K562 (cell line): ENCODE measurements around the gene ZNF516. TPM values are rescaled to one million over a fixed set of nuclear protein-coding genes. Genes with fewer than 3 reads are reported as not detected.

Source experiments
- ATAC-seq: fragments of 200-7000 bp; cut with Tn5 transposase; 3 replicates; pipeline ENCODE4 v1.9.1; 2020; ENCODE audit warnings: moderate library complexity
- BruUV-seq: library from RNA; stranded (reverse); fragments of 400-500 nt; replicated peaks from 2 replicates; lab custom pipeline; 2021; lab: Mats Ljungman, UMichigan
- CTCF ChIA-PET: fragments of 300-600 bp; formaldehyde crosslinking; extraction: SDS; loops from one replicate; lab custom pipeline; 2021; ENCODE audit warnings: low intra/inter-chr PET ratio; lab: Yijun Ruan, JAX
- POLR2A ChIA-PET: fragments of 300-600, 350-650 bp; sonication (Branson Sonifier 250); formaldehyde crosslinking; extraction: SDS; loops from one replicate; lab custom pipeline; 2021; ENCODE audit warnings: antibody characterized with exemption, inconsistent platforms; lab: Yijun Ruan, JAX
- DNase-seq, 4 experiments: peaks; one replicate each; pipeline versions ENCODE4 v3.0.0 to v3.0.0-alpha.2; 2011 to 2018; ENCODE audit warnings: low spot score in 3 of 4, mixed read lengths in 3 of 4; ENCODE audit errors: extremely low read depth in 1 of 4
- FAIRE-seq: peaks from 2 replicates; lab custom pipeline; 2011; peaks lifted over from hg19 to GRCh38; lab: Jason Lieb, UNC
- H2AFZ ChIP-seq: 2 replicates; pipeline ENCODE4 v1.6.0; 2011; ENCODE audit warnings: low read depth, low read length, control low read depth, inconsistent platforms
- H3K27ac ChIP-seq: fragments of 200-600 bp; 3 replicates; pipeline ENCODE4 v1.8.0; 2011; ENCODE audit warnings: low read depth, mild to moderate bottlenecking, control low read depth, inconsistent platforms, low read length, moderate library complexity, mixed read lengths; ENCODE audit errors: extremely low read depth
- H3K27me3 ChIP-seq, 2 experiments: fragments of 300-600 bp in 1 of 2; 2 replicates in 1 of 2; 3 replicates in 1 of 2; pipeline versions ENCODE4 v1.6.0 to v1.8.0; 2011; ENCODE audit warnings: inconsistent platforms in 2 of 2, low read length in 2 of 2, mild to moderate bottlenecking in 1 of 2, mixed read lengths in 1 of 2, moderate library complexity in 1 of 2; ENCODE audit not compliant: control insufficient read depth in 2 of 2, insufficient read depth in 2 of 2
- H3K36me3 ChIP-seq: fragments of 300-600 bp; 3 replicates; pipeline ENCODE4 v1.8.0; 2011; ENCODE audit warnings: mild to moderate bottlenecking, low read length, inconsistent platforms; ENCODE audit not compliant: control insufficient read depth, insufficient read depth
- H3K4me1 ChIP-seq, 2 experiments: fragments of 200-600 bp in 1 of 2; replicated peaks in 1 of 2; 2 replicates in 1 of 2; 3 replicates in 1 of 2; pipeline versions ENCODE4 v1.5.1 to v1.8.0; 2011; ENCODE audit warnings: inconsistent platforms in 2 of 2, low read length in 2 of 2, mild to moderate bottlenecking in 1 of 2, mixed read lengths in 1 of 2, moderate library complexity in 1 of 2; ENCODE audit not compliant: control insufficient read depth in 2 of 2, insufficient read depth in 2 of 2
- H3K4me2 ChIP-seq: 2 replicates; pipeline ENCODE4 v1.6.1; 2011; ENCODE audit warnings: low read length, control low read depth, inconsistent platforms, mixed read lengths; ENCODE audit not compliant: insufficient read depth
- H3K4me3 ChIP-seq: fragments of 200-600 bp; sonication (generic), shearing (Covaris generic); 2 replicates; pipeline ENCODE4 v1.5.1; 2016; ENCODE audit warnings: control low read depth, inconsistent platforms
- H3K79me2 ChIP-seq: fragments of 200-600 bp; 3 replicates; pipeline ENCODE4 v1.8.0; 2011; ENCODE audit warnings: low read length, inconsistent platforms; ENCODE audit not compliant: control insufficient read depth, insufficient read depth
- H3K9ac ChIP-seq, 2 experiments: 2 replicates each; pipeline versions ENCODE4 v1.6.0 to v1.6.1; 2011; ENCODE audit warnings: low read depth in 2 of 2, low read length in 2 of 2, control low read depth in 1 of 2, inconsistent platforms in 1 of 2, mild to moderate bottlenecking in 1 of 2, mixed read lengths in 1 of 2; ENCODE audit not compliant: insufficient read depth in 1 of 2
- H3K9me1 ChIP-seq: one replicate; pipeline ENCODE4 v1.6.0; 2011; ENCODE audit warnings: inconsistent platforms, mild to moderate bottlenecking, low read length, moderate library complexity; ENCODE audit not compliant: control insufficient read depth, insufficient read depth
- H3K9me3 ChIP-seq: replicated peaks from 2 replicates; pipeline ENCODE4 v1.5.1; 2011; ENCODE audit warnings: low read depth, low read length, inconsistent platforms; ENCODE audit not compliant: control insufficient read depth, insufficient read depth
- H4K20me1 ChIP-seq: replicated peaks from 2 replicates; pipeline ENCODE4 v1.6.1; 2011; ENCODE audit warnings: low read length, inconsistent platforms, mixed read lengths; ENCODE audit not compliant: control insufficient read depth, insufficient read depth
- ARID2 ChIP-seq: fragments of 450-650 bp; IDR thresholded peaks from 2 replicates; pipeline ENCODE4 v1.6.1; 2017; ENCODE audit warnings: antibody characterized with exemption, mild to moderate bottlenecking
- ATF7 ChIP-seq: fragments of 450-650 bp; IDR thresholded peaks from 2 replicates; pipeline ENCODE4 v1.7.1; 2014; ENCODE audit warnings: mild to moderate bottlenecking, moderate library complexity
- CBFA2T2 ChIP-seq: fragments of 450-650 bp; conservative IDR thresholded peaks from 2 replicates; pipeline ENCODE4 v1.6.1; 2017; ENCODE audit warnings: mild to moderate bottlenecking
- MIER1 ChIP-seq: fragments of 450-650 bp; IDR thresholded peaks from 2 replicates; pipeline ENCODE4 v1.6.1; 2016; ENCODE audit warnings: antibody characterized with exemption, mild to moderate bottlenecking, low read depth
- NR3C1 ChIP-seq: sonication (generic); formaldehyde crosslinking; IDR thresholded peaks from 2 replicates; pipeline ENCODE4 v1.8.1; 2022; ENCODE audit warnings: missing genetic modification reagents
- RBM34 ChIP-seq: fragments of 200-400 bp; formaldehyde crosslinking; IDR thresholded peaks from 2 replicates; pipeline ENCODE4 v1.6.1; 2018; ENCODE audit warnings: low read length, borderline replicate concordance; ENCODE audit not compliant: insufficient read depth
- TBP ChIP-seq: optimal IDR thresholded peaks from 2 replicates; pipeline ENCODE3; 2011; ENCODE audit warnings: low read depth, low read length, improper control_type of control experiment
- ZBTB8A ChIP-seq: fragments of 450-650 bp; IDR thresholded peaks from 2 replicates; pipeline ENCODE4 v1.6.1; 2018; ENCODE audit warnings: mild to moderate bottlenecking, moderate library complexity; ENCODE audit not compliant: partially characterized antibody
- ZNF174 ChIP-seq: fragments of 250-450 bp; sonication (Bioruptor Pico); IDR thresholded peaks from 2 replicates; pipeline ENCODE4 v1.4.0; 2020; ENCODE audit warnings: mild to moderate bottlenecking
- WGBS: fragments of 100-300 bp; shearing (Covaris generic); methylation state at CpG from one replicate; pipeline ENCODE4 v1.1.6; 2016; ENCODE audit warnings: low coverage, mixed read lengths; ENCODE audit not compliant: insufficient coverage; ENCODE audit errors: missing lambda C conversion rate; 5-methylcytosine and 5-hydroxymethylcytosine counted together
- in situ Hi-C: fragments of 300-500 bp; cut with MboI; formaldehyde crosslinking; loops from 4 replicates; pipeline ENCODE4 v1.15.0; 2018; ENCODE audit warnings: inconsistent platforms, mixed read lengths
- intact Hi-C: fragments of 100-400 bp; cut with micrococcal nuclease; formaldehyde crosslinking; loops from 2 replicates; pipeline ENCODE4 v1.14.2; 2022
- polyA plus RNA-seq, 8 experiments: library from polyadenylated mRNA; depleted of rRNA in 4 of 8; stranded (reverse) in 5 of 8; unstranded in 3 of 8; fragments of >200 nt; fragmentation: Nextera tagmentation in 2 of 8; fragmentation: Illumina TruSeq in 1 of 8; extraction: Ambion mirVana in 2 of 8; extraction: Trizol in 1 of 8; gene quantifications; 2 replicates each; pipeline versions ENCODE4 v1.2.1 to v1.2.3, GENCODE V29; 2011 to 2014; ENCODE audit warnings: inconsistent platforms in 1 of 8, missing spikeins in 1 of 8
- total RNA-seq, 7 experiments: library from RNA; depleted of rRNA in 6 of 7; stranded (reverse); fragments of >200 nt in 6 of 7; fragmentation: Illumina TruSeq in 2 of 7; extraction: Trizol in 2 of 7; gene quantifications; 2 replicates each; pipeline versions ENCODE4 v1.2.1 to v1.2.3, GENCODE V29; 2011 to 2021; ENCODE audit warnings: low replicate concordance in 1 of 7
- TF ChIP-seq, protein P1 (sequence below): fragments of 200-400 bp; formaldehyde crosslinking; IDR thresholded peaks from 2 replicates; pipeline ENCODE4 v1.6.1; 2017; ENCODE audit warnings: mild to moderate bottlenecking, low read depth, low read length, moderate library complexity

ZNF516 gene
- total and polyA plus RNA-seq, 9 of the 15 experiments (the other 6 are each of a cell fraction or from before 2014, with no cell fraction given) = 0.04 to 0.20 (median 0.08) TPM; not detected in 3

- DNase-seq (no peak), ATAC-seq (no peak), FAIRE-seq (no peak)
- Histone ChIP-seq H3K4me1 (no peaks in the 10 kb centered on the region; a peak in 1 of 5 replicates), H2AFZ (no peak overlapping the region), H3K9ac (no peak overlapping the region), H3K9me1 (no peaks in the 10 kb centered on the region), H3K4me3 (no peak overlapping the region), H3K9me3 (no peaks in the 10 kb centered on the region), H4K20me1 (no peaks in the 10 kb centered on the region), H3K4me2 (no peak overlapping the region), H3K27ac (no peak overlapping the region), H3K79me2 (no peaks in the 10 kb centered on the region), H3K27me3 (peaks cover 2 to 26% of the 10 kb centered on the region in 2 experiments; a peak in 3 of 5 replicates), H3K36me3 (no peaks in the 10 kb centered on the region)
- 2% methylated on average over 5 of the region's 5 CpGs for WGBS
- TF ChIP-seq MIER1 (no peak), ARID2 (no peak), TBP (no peak), RBM34 (no peak), CBFA2T2 (no peak), ZNF174 (CRISPR knock-in tag) (no peak), NR3C1 (no peak), ATF7 (no peak), ZBTB8A (no peak)
- TF ChIP-seq, protein P1, sequence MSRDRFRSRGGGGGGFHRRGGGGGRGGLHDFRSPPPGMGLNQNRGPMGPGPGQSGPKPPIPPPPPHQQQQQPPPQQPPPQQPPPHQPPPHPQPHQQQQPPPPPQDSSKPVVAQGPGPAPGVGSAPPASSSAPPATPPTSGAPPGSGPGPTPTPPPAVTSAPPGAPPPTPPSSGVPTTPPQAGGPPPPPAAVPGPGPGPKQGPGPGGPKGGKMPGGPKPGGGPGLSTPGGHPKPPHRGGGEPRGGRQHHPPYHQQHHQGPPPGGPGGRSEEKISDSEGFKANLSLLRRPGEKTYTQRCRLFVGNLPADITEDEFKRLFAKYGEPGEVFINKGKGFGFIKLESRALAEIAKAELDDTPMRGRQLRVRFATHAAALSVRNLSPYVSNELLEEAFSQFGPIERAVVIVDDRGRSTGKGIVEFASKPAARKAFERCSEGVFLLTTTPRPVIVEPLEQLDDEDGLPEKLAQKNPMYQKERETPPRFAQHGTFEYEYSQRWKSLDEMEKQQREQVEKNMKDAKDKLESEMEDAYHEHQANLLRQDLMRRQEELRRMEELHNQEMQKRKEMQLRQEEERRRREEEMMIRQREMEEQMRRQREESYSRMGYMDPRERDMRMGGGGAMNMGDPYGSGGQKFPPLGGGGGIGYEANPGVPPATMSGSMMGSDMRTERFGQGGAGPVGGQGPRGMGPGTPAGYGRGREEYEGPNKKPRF = no peak
- BruUV-seq = no TSS peak
- ChIA-PET POLR2A (interaction anchor here (1.2 kb wide), 1 partner anchor 10 kb away, joined by 3 read pairs; no protein-coding TSS in a partner anchor), CTCF (no interaction called here)
- in situ Hi-C loops = loop anchor here (25.0 kb wide), 2 partner anchors 1711 to 2011 kb away; no protein-coding TSS in a partner anchor
- intact Hi-C loops = no loop called here
Measured at GRCh38 chr18:76373297-76373696, 121.7 kb downstream of the ZNF516 start.
